Heart left ventricle (tissue), 16 donors: ENCODE data around the gene REPIN1. TPM values are rescaled to one million over a fixed set of nuclear protein-coding genes. Genes with fewer than 3 reads are reported as not detected.

Experiments
- ATAC-seq, 4 donors: fragments of 200-7000 bp; cut with Tn5 transposase; one replicate each; pipeline ENCODE4 v1.9.1; 2020 to 2022; ENCODE audit warnings: moderate library complexity in 4 of 4, mild to moderate bottlenecking in 3 of 4, moderate number of reproducible peaks in 1 of 4
- DNase-seq, 5 donors: peaks; one replicate each; pipeline ENCODE4 v3.0.0-alpha.2; 2020
- H3K27ac ChIP-seq, 12 donors: fragments of 200-600 bp; sonication (generic) in 4 of 12; one replicate each; pipeline versions ENCODE4 v1.5.0 to v1.8.0; 2016 to 2022; ENCODE audit warnings: mild to moderate bottlenecking in 2 of 12
- H3K27me3 ChIP-seq, 9 donors: fragments of 200-600 bp; sonication (generic) in 2 of 9; one replicate each; pipeline versions ENCODE4 v1.5.1 to v1.8.0; 2016 to 2022; ENCODE audit warnings: mild to moderate bottlenecking in 3 of 9
- H3K36me3 ChIP-seq, 9 donors: fragments of 200-600 bp; sonication (generic) in 2 of 9; one replicate each; pipeline versions ENCODE4 v1.5.0 to v1.8.0; 2018 to 2022; ENCODE audit warnings: mild to moderate bottlenecking in 2 of 9
- H3K4me1 ChIP-seq, 12 donors: fragments of 200-600 bp; sonication (generic) in 4 of 12; one replicate each; pipeline versions ENCODE4 v1.5.0 to v1.8.0; 2016 to 2022; ENCODE audit warnings: mild to moderate bottlenecking in 3 of 12
- H3K4me3 ChIP-seq, 12 donors: fragments of 200-600 bp; sonication (generic) in 4 of 12; one replicate each; pipeline versions ENCODE4 v1.5.0 to v1.8.0; 2017 to 2022; ENCODE audit warnings: mild to moderate bottlenecking in 9 of 12, moderate library complexity in 4 of 12
- H3K9me3 ChIP-seq, 12 donors: fragments of 200-600 bp; sonication (generic) in 4 of 12; one replicate each; pipeline versions ENCODE4 v1.5.0 to v1.8.0; 2016 to 2022; ENCODE audit warnings: mild to moderate bottlenecking in 1 of 12
- CTCF ChIP-seq, 12 donors: fragments of 200-600 bp; sonication (generic) in 4 of 12; IDR thresholded peaks; one replicate each; pipeline versions ENCODE4 v1.5.0 to v1.8.0; 2018 to 2022; ENCODE audit warnings: antibody characterized with exemption in 12 of 12, mild to moderate bottlenecking in 5 of 12
- POLR2A ChIP-seq, 2 donors: fragments of 450-650 bp; IDR thresholded peaks; one replicate each; pipeline ENCODE4 v1.6.1; 2017; ENCODE audit warnings: antibody characterized with exemption in 2 of 2, mild to moderate bottlenecking in 2 of 2, moderate library complexity in 2 of 2
- WGBS, 4 donors: extraction: QIAGEN DNeasy Blood & Tissue Kit in 2 of 4; methylation state at CpG; one replicate each; pipeline versions ENCODE4 v1.1.5 to v1.1.7; 2013 to 2018; 5-methylcytosine and 5-hydroxymethylcytosine counted together
- intact Hi-C, 10 donors: fragments of 100-400 bp; cut with DNase I; formaldehyde crosslinking; loops; one replicate each; pipeline versions ENCODE4 v1.11.1 to v1.14.2; 2022
- polyA plus RNA-seq, 2 donors: library from polyadenylated mRNA; stranded (reverse); fragments of 200-250 nt; gene quantifications; one replicate each; pipeline ENCODE4 v1.2.3, GENCODE V29; 2013
- total RNA-seq, 9 donors: library from RNA; depleted of rRNA in 2 of 9; stranded (reverse); fragments of >200 nt in 2 of 9; fragmentation: NEBNext Ultra II Directional in 3 of 9; extraction: Animal tissue kit (Norgen Biotek cat#: 25700) in 3 of 9; gene quantifications; one replicate each; pipeline versions ENCODE4 v1.1.0 to v1.2.4, GENCODE V29; 2016 to 2023
- donor health status: ischemic (EF 13 %, LVEDD 7.1; RV severe dilation, severe dysfunction).
- donor health status: healthy with polysubstance abuse.
- donor health status: DM: no; HTN: yes; CAD: no.
- donor health status: DM: no; HTN: no; CAD: no.
- donor health status: ischemic (EF 25% LVEDD 6.9; RV normal size, moderate dysfunction).
- donor health status: ischemic (EF 25% LVEDD 5.7; RV mildly dilated, moderate dysfunction).
- donor health status: healthy.
- donor health status: DM: yes; HTN: yes; CAD: no.
- donor health status: ischemic (EF 35%, LVEDD 5.7; RV mildly dilated, moderate dysfunction).
- donor health status: nonischemic (EF 11% LVEDD 7.7; RV severe dilation, severe dysfunction).
- donor health status: DM: yes; HTN: yes; CAD: no.
- donor health status: PGD.
- donor health status: ischemic (EF 29% LVEDD 5.4; RV normal size, mild dysfunction).
- donor health status: nonischemic (EF 23%, LVEDD 6.1; RV moderate dilation, normal function).

REPIN1 gene
- total and polyA plus RNA-seq, 11 donors, result 49.8 to 141 (median 98.4) TPM

GRCh38 chr7:150371996-150372270 lies 3.3 kb downstream of the REPIN1 start:
- intact Hi-C loops, result loop anchor here in 1 of 10 donors (5.0 kb wide), 1 partner anchor 35 kb away; a partner anchor contains a TSS

GRCh38 chr7:150372271-150373048 lies 3.8 kb downstream of the REPIN1 start:
- ATAC-seq (no peak), DNase-seq (no peak)
- Histone ChIP-seq H3K27ac (peak overlapping the region in 5 of 12 donors; percentile 37 to 64 (median 45)), H3K4me3 (no peak overlapping the region), H3K4me1 (peaks cover 2 to 53% (median 33%) of the 10 kb centered on the region in 12 donors), H3K27me3 (no peaks in the 10 kb centered on the region), H3K9me3 (no peaks in the 10 kb centered on the region), H3K36me3 (peaks cover 0 to 47% (median 41%) of the 10 kb centered on the region in 9 donors)
- TF ChIP-seq CTCF (IDR thresholded peaks at IDR 0.05) (no peak), POLR2A (IDR thresholded peaks at IDR 0.05) (no peak)
- WGBS, 4 donors, result 80 to 86% (median 83%) methylated on average over 69 to 79 of the region's 79 CpGs
- intact Hi-C loops, result loop anchor here in 1 of 10 donors (5.0 kb wide), 1 partner anchor 35 kb away; a partner anchor contains a TSS

More at GRCh38 chr7:150371996-150372270, 3.3 kb downstream of the REPIN1 start:
- no peaks in the 10 kb centered on the region for H3K9me3 ChIP-seq
- peaks cover 2 to 53% (median 32%) of the 10 kb centered on the region in 12 donors for H3K4me1 ChIP-seq
- H3K27ac ChIP-seq, result no peak overlapping the region
- no peak overlapping the region for H3K4me3 ChIP-seq
- H3K27me3 ChIP-seq, result no peaks in the 10 kb centered on the region
- ATAC-seq (no peak), DNase-seq (no peak)
- TF ChIP-seq POLR2A (IDR thresholded peaks at IDR 0.05) (no peak), CTCF (IDR thresholded peaks at IDR 0.05) (no peak)
- peaks cover 0 to 47% (median 41%) of the 10 kb centered on the region in 9 donors for H3K36me3 ChIP-seq
- WGBS, 4 donors, result 92 to 99% (median 94%) methylated on average over 24 to 30 of the region's 30 CpGs

GRCh38 chr7:150373049-150373801 lies 4.6 kb downstream of the REPIN1 start:
- no peaks in the 10 kb centered on the region for H3K9me3 ChIP-seq
- ATAC-seq, result peak in 2 of 4 donors; percentile 15 to 27
- TF ChIP-seq POLR2A (IDR thresholded peaks at IDR 0.05) (no peak), CTCF (IDR thresholded peaks at IDR 0.05) (no peak)
- peak overlapping the region in 6 of 12 donors; percentile 11 to 64 (median 44) for H3K27ac ChIP-seq
- H3K27me3 ChIP-seq, result no peaks in the 10 kb centered on the region
- peaks cover 2 to 51% (median 33%) of the 10 kb centered on the region in 12 donors for H3K4me1 ChIP-seq
- intact Hi-C loops, result loop anchor here in 1 of 10 donors (5.0 kb wide), 1 partner anchor 34 kb away; a partner anchor contains a TSS
- H3K4me3 ChIP-seq, result no peak overlapping the region
- DNase-seq, result no peak
- 57 to 73% (median 67%) methylated on average over 20 to 21 of the region's 21 CpGs for WGBS, 4 donors
- H3K36me3 ChIP-seq, result peaks cover 0 to 47% (median 41%) of the 10 kb centered on the region in 9 donors

- DNase-seq, result no peak
- Histone ChIP-seq H3K27me3 (no peaks in the 10 kb centered on the region), H3K4me3 (no peak overlapping the region), H3K9me3 (no peaks in the 10 kb centered on the region), H3K36me3 (peaks cover 0 to 47% (median 41%) of the 10 kb centered on the region in 9 donors), H3K27ac (peak overlapping the region in 3 of 12 donors; percentile 11 to 64 (median 45)), H3K4me1 (peaks cover 2 to 54% (median 35%) of the 10 kb centered on the region in 12 donors)
- intact Hi-C loops, result loop anchor here in 1 of 10 donors (5.0 kb wide), 1 partner anchor 33 kb away; a partner anchor contains a TSS
- WGBS, 4 donors, result 74 to 85% (median 77%) methylated on average over 3 to 4 of the region's 4 CpGs
- ATAC-seq, result no peak
- TF ChIP-seq POLR2A (IDR thresholded peaks at IDR 0.05) (no peak), CTCF (IDR thresholded peaks at IDR 0.05) (no peak)
Measured at GRCh38 chr7:150374026-150374425, 5.4 kb downstream of the REPIN1 start.
